Liver (tissue), 9 donors: ENCODE measurements around the gene C19orf53. TPM values are rescaled to one million over a fixed set of nuclear protein-coding genes. Genes with fewer than 3 reads are reported as not detected.

Experiments
- DNase-seq: peaks from one replicate; pipeline ENCODE4 v3.0.0-alpha.2; 2017; ENCODE audit warnings: low spot score
- H3K27ac ChIP-seq, 2 donors: one replicate each; pipeline ENCODE4 v1.7.0; 2013; ENCODE audit warnings: inconsistent platforms in 2 of 2, low read length in 2 of 2, control low read depth in 1 of 2, low read depth in 1 of 2, mild to moderate bottlenecking in 1 of 2
- H3K27me3 ChIP-seq, 4 donors: one replicate each; pipeline versions ENCODE4 v1.6.1 to v1.7.0; 2013; ENCODE audit warnings: low read length in 3 of 4, inconsistent platforms in 1 of 4, mild to moderate bottlenecking in 1 of 4, moderate library complexity in 1 of 4; ENCODE audit not compliant: control insufficient read depth in 4 of 4, insufficient read depth in 4 of 4
- H3K36me3 ChIP-seq, 4 donors: one replicate each; pipeline versions ENCODE4 v1.6.1 to v1.7.0; 2013; ENCODE audit warnings: low read length in 3 of 4, mild to moderate bottlenecking in 3 of 4, low read depth in 1 of 4, moderate library complexity in 1 of 4; ENCODE audit not compliant: control insufficient read depth in 4 of 4, insufficient read depth in 3 of 4
- H3K4me1 ChIP-seq, 4 donors: one replicate each; pipeline versions ENCODE4 v1.6.1 to v1.7.0; 2013; ENCODE audit warnings: low read length in 3 of 4, mild to moderate bottlenecking in 3 of 4, moderate library complexity in 1 of 4; ENCODE audit not compliant: control insufficient read depth in 4 of 4, insufficient read depth in 4 of 4
- H3K4me3 ChIP-seq, 3 donors: one replicate each; pipeline versions ENCODE4 v1.6.1 to v1.7.0; 2013; ENCODE audit warnings: low read length in 3 of 3, control low read depth in 1 of 3, low read depth in 1 of 3, mild to moderate bottlenecking in 1 of 3
- H3K9ac ChIP-seq, 2 donors: one replicate each; pipeline ENCODE4 v1.7.0; 2013; ENCODE audit warnings: low read length in 2 of 2, mild to moderate bottlenecking in 2 of 2, moderate library complexity in 2 of 2, control low read depth in 1 of 2, low read depth in 1 of 2
- H3K9me3 ChIP-seq, 4 donors: one replicate each; pipeline versions ENCODE4 v1.6.1 to v1.7.0; 2013; ENCODE audit warnings: low read length in 3 of 4; ENCODE audit not compliant: control insufficient read depth in 4 of 4
- ATF3 ChIP-seq: IDR thresholded peaks from 2 replicates; pipeline ENCODE4 v1.6.1; 2016; ENCODE audit warnings: antibody characterized with exemption
- CTCF ChIP-seq: fragments of 150-350 bp; IDR thresholded peaks from 2 replicates; pipeline ENCODE4 v1.5.1; 2017; ENCODE audit warnings: improper control_type of control experiment, low read depth, low read length; ENCODE audit not compliant: missing input control
- EGR1 ChIP-seq, 2 donors: IDR thresholded peaks; 2 replicates each; pipeline ENCODE4 v1.6.1; 2016 to 2018; ENCODE audit warnings: antibody characterized with exemption in 2 of 2, low read depth in 2 of 2
- FOXA1 ChIP-seq: IDR thresholded peaks from 2 replicates; pipeline ENCODE4 v1.6.1; 2016; ENCODE audit warnings: antibody characterized with exemption
- FOXA2 ChIP-seq: IDR thresholded peaks from 2 replicates; pipeline ENCODE4 v1.6.1; 2016; ENCODE audit warnings: antibody characterized with exemption
- GABPA ChIP-seq, 2 donors: IDR thresholded peaks in 1 of 2; conservative IDR thresholded peaks in 1 of 2; 2 replicates each; pipeline ENCODE4 v1.6.1; 2016; ENCODE audit warnings: antibody characterized with exemption in 2 of 2, mild to moderate bottlenecking in 1 of 2, moderate library complexity in 1 of 2
- HNF4A ChIP-seq, 2 donors: conservative IDR thresholded peaks; 2 replicates each; pipeline ENCODE4 v1.6.1; 2016; ENCODE audit warnings: antibody characterized with exemption in 2 of 2, mild to moderate bottlenecking in 2 of 2
- HNF4G ChIP-seq: IDR thresholded peaks from 2 replicates; pipeline ENCODE4 v1.6.1; 2016; ENCODE audit warnings: antibody characterized with exemption
- JUND ChIP-seq, 2 donors: IDR thresholded peaks; 2 replicates each; pipeline ENCODE4 v1.6.1; 2016; ENCODE audit warnings: antibody characterized with exemption in 2 of 2
- MAX ChIP-seq: IDR thresholded peaks from 2 replicates; pipeline ENCODE4 v1.6.1; 2016; ENCODE audit warnings: antibody characterized with exemption
- NR2F2 ChIP-seq: IDR thresholded peaks from 2 replicates; pipeline ENCODE4 v1.6.1; 2016; ENCODE audit warnings: antibody characterized with exemption
- RAD21 ChIP-seq, 2 donors: IDR thresholded peaks; 2 replicates each; pipeline ENCODE4 v1.6.1; 2016; ENCODE audit warnings: antibody characterized with exemption in 2 of 2, mild to moderate bottlenecking in 2 of 2
- REST ChIP-seq: IDR thresholded peaks from 2 replicates; pipeline ENCODE4 v1.6.1; 2016; ENCODE audit warnings: antibody characterized with exemption, mild to moderate bottlenecking
- RXRA ChIP-seq, 2 donors: IDR thresholded peaks; 2 replicates each; pipeline ENCODE4 v1.6.1; 2017 to 2018; ENCODE audit warnings: antibody characterized with exemption in 2 of 2, mild to moderate bottlenecking in 1 of 2
- SP1 ChIP-seq: IDR thresholded peaks from 2 replicates; pipeline ENCODE4 v1.6.1; 2018; ENCODE audit warnings: antibody characterized with exemption, mild to moderate bottlenecking
- TAF1 ChIP-seq: conservative IDR thresholded peaks from 2 replicates; pipeline ENCODE4 v1.6.1; 2016; ENCODE audit warnings: antibody characterized with exemption, mild to moderate bottlenecking
- YY1 ChIP-seq: IDR thresholded peaks from 2 replicates; pipeline ENCODE4 v1.6.1; 2016; ENCODE audit warnings: antibody characterized with exemption, mild to moderate bottlenecking
- ZBTB33 ChIP-seq: IDR thresholded peaks from 2 replicates; pipeline ENCODE4 v1.6.1; 2016; ENCODE audit warnings: antibody characterized with exemption
- WGBS: extraction: QIAGEN DNeasy Blood & Tissue Kit; methylation state at CpG from one replicate; pipeline ENCODE4 v1.1.7; 2013; 5-methylcytosine and 5-hydroxymethylcytosine counted together
- polyA plus RNA-seq, 2 donors: library from polyadenylated mRNA; stranded (reverse) in 1 of 2; unstranded in 1 of 2; fragments of 200-250 nt in 1 of 2; fragments of >200 nt in 1 of 2; fragmentation: Nextera tagmentation in 1 of 2; extraction: Ambion mirVana in 1 of 2; gene quantifications; one replicate each; pipeline versions ENCODE4 v1.2.1 to v1.2.3, GENCODE V29; 2013 to 2015
- total RNA-seq, 2 donors: library from RNA; depleted of rRNA; stranded (reverse); fragments of >200 nt; gene quantifications; one replicate each; pipeline ENCODE4 v1.2.3, GENCODE V29; 2014
- donor health status: healthy.
- donor health status: healthy.
- donor health status: healthy.
- donor health status: healthy.
- donor health status: healthy.

Gene C19orf53
- total and polyA plus RNA-seq, 4 donors = 18.5 to 88.5 (median 59.5) TPM

- Histone ChIP-seq H3K36me3 (peaks cover 13 to 40% (median 17%) of the 10 kb centered on the region in 4 donors), H3K4me1 (peaks cover 0 to 15% (median 8%) of the 10 kb centered on the region in 4 donors), H3K27ac (no peak overlapping the region), H3K27me3 (no peaks in the 10 kb centered on the region), H3K9me3 (no peaks in the 10 kb centered on the region), H3K9ac (no peak overlapping the region), H3K4me3 (no peak overlapping the region)
- no peak for DNase-seq
- WGBS = 95% methylated on average over 42 of the region's 42 CpGs
- TF ChIP-seq FOXA2 = no peak
- no peak for TF ChIP-seq EGR1 (IDR thresholded peaks at IDR 0.05; ENCODE audit: low read depth in 2 of 2)
- TF ChIP-seq HNF4A (conservative IDR thresholded peaks at IDR 0.05) = no peak
- no peak for TF ChIP-seq FOXA1
- no peak for TF ChIP-seq ATF3
- no peak for TF ChIP-seq NR2F2
Measured at GRCh38 chr19:13762635-13763235, 11.5 kb upstream of the C19orf53 start.

- WGBS = 95% methylated on average over 3 of the region's 3 CpGs
- no peak for DNase-seq
- H3K27ac ChIP-seq = no peak overlapping the region
- no peaks in the 10 kb centered on the region for H3K9me3 ChIP-seq
- no peak overlapping the region for H3K4me3 ChIP-seq
- peaks cover 0 to 16% (median 9%) of the 10 kb centered on the region in 4 donors for H3K4me1 ChIP-seq
- no peak for TF ChIP-seq TAF1
- TF ChIP-seq ATF3 = no peak
- no peak for TF ChIP-seq HNF4G
- TF ChIP-seq RXRA (IDR thresholded peaks at IDR 0.05) = no peak
- no peak for TF ChIP-seq FOXA2
- TF ChIP-seq SP1 = no peak
- TF ChIP-seq NR2F2 = no peak
- no peak for TF ChIP-seq FOXA1
- TF ChIP-seq MAX = no peak
- TF ChIP-seq EGR1 (IDR thresholded peaks at IDR 0.05; ENCODE audit: low read depth in 2 of 2) = no peak
- no peak for TF ChIP-seq ZBTB33
- TF ChIP-seq HNF4A (conservative IDR thresholded peaks at IDR 0.05) = no peak
- TF ChIP-seq REST = no peak
- TF ChIP-seq GABPA (IDR thresholded peaks at IDR 0.05 in 1 of 2, conservative IDR thresholded peaks at IDR 0.05 in 1 of 2) = no peak
- no peak for TF ChIP-seq CTCF
- TF ChIP-seq JUND (IDR thresholded peaks at IDR 0.05) = no peak
- no peak for TF ChIP-seq YY1
- no peak for TF ChIP-seq RAD21 (IDR thresholded peaks at IDR 0.05)
- peaks cover 11 to 35% (median 16%) of the 10 kb centered on the region in 4 donors for H3K36me3 ChIP-seq
- H3K9ac ChIP-seq = no peak overlapping the region
- no peaks in the 10 kb centered on the region for H3K27me3 ChIP-seq
Measured at GRCh38 chr19:13763265-13763664, 11.0 kb upstream of the C19orf53 start.
